Uterine smooth muscle cell (primary cell): ENCODE measurements around the gene IFIT1B. TPM values are rescaled to one million over a fixed set of nuclear protein-coding genes. Genes with fewer than 3 reads are reported as not detected.

ENCODE experiments used
- total RNA-seq: library from RNA; depleted of rRNA; stranded (reverse); fragments of >200 nt; gene quantifications from 2 replicates; pipeline ENCODE4 v1.2.3, GENCODE V29; 2014

IFIT1B gene
- not detected in 2 replicates for total RNA-seq

GRCh38 chr10:89377705-89378637 is at the start of gene IFIT1B:
TSS of gene IFIT1B (plus strand) at chr10:89378056. CDS start at chr10:89378136, 80 bp downstream.

GRCh38 chr10:89391907-89392756 is 14.3 kb downstream of the IFIT1B start, which contains the start of gene IFIT1:
TSS of gene IFIT1 (plus strand) at chr10:89392623. CDS start at chr10:89392713, 90 bp downstream.

GRCh38 chr10:89414146-89414878 is 36.5 kb downstream of the IFIT1B start, which contains the start of gene IFIT5:
TSS of gene IFIT5 (plus strand) at chr10:89414568. CDS start at chr10:89414799, 231 bp downstream.

Other genes starting within 250 kb of the IFIT1B start
- 0.25 TPM in 1 of 2 replicates, not detected in the other for gene CH25H, start 170.7 kb upstream of the IFIT1B start, total RNA-seq
- 72.5 and 84.5 TPM in 2 replicates for gene LIPA, start 126.3 kb upstream of the IFIT1B start, total RNA-seq
- gene IFIT2, start 76.0 kb upstream of the IFIT1B start, total RNA-seq, result 8.2 and 14.2 TPM in 2 replicates
- 28.9 and 36.6 TPM in 2 replicates for gene IFIT3, start 50.1 kb upstream of the IFIT1B start, total RNA-seq
- gene IFIT1, start 14.6 kb downstream of the IFIT1B start, total RNA-seq, result 12.7 and 16.4 TPM in 2 replicates
- 19.9 and 30.1 TPM in 2 replicates for gene IFIT5, start 36.5 kb downstream of the IFIT1B start, total RNA-seq
- under 0.01 TPM in 1 of 2 replicates, not detected in the other for gene SLC16A12, start 157.5 kb downstream of the IFIT1B start, total RNA-seq